SK-N-SH (cell line): ENCODE results near the gene BTBD6. TPM values are rescaled to one million over a fixed set of nuclear protein-coding genes. Genes with fewer than 3 reads are reported as not detected.

Experiments
- CTCF ChIA-PET: fragments of 300-600, 350-600 bp; formaldehyde crosslinking; extraction: SDS; loops from one replicate; lab custom pipeline; 2021; lab: Yijun Ruan, JAX
- POLR2A ChIA-PET: fragments of 350-600 bp; sonication (Branson Sonifier 250); formaldehyde crosslinking; extraction: SDS; loops from one replicate; lab custom pipeline; 2020; ENCODE audit warnings: antibody characterized with exemption, inconsistent platforms; lab: Yijun Ruan, JAX
- DNase-seq: peaks from one replicate; pipeline ENCODE4 v3.0.0; 2012
- H2AFZ ChIP-seq: fragments of 200-600 bp; sonication (generic); 2 replicates; pipeline ENCODE4 v1.8.1; 2016; ENCODE audit warnings: antibody characterized with exemption, mild to moderate bottlenecking, low read depth
- H3F3A ChIP-seq: fragments of 200-600 bp; sonication (generic); replicated peaks from 2 replicates; pipeline ENCODE3; 2016; ENCODE audit warnings: antibody characterized with exemption, mild to moderate bottlenecking; ENCODE audit not compliant: insufficient read depth
- H3K27ac ChIP-seq, 2 experiments: fragments of 200-500 bp in 1 of 2; fragments of 200-600 bp in 1 of 2; sonication (Bioruptor generic) in 1 of 2; sonication (generic), shearing (Covaris generic) in 1 of 2; 2 replicates each; pipeline versions ENCODE4 v1.5.1 to v1.6.1; 2014 to 2016; ENCODE audit warnings: low read depth in 2 of 2, inconsistent platforms in 1 of 2, low read length in 1 of 2, mild to moderate bottlenecking in 1 of 2, mixed read lengths in 1 of 2
- H3K27me3 ChIP-seq: fragments of 200-600 bp; sonication (generic), shearing (Covaris generic); 2 replicates; pipeline ENCODE4 v1.6.1; 2016; ENCODE audit warnings: mixed run types; ENCODE audit not compliant: insufficient read depth
- H3K36me3 ChIP-seq, 2 experiments: fragments of 200-500 bp in 1 of 2; fragments of 200-600 bp in 1 of 2; sonication (Bioruptor generic) in 1 of 2; sonication (generic) in 1 of 2; replicated peaks in 1 of 2; 2 replicates each; pipeline versions ENCODE3 to v1.5.1; 2014 to 2016; ENCODE audit warnings: low read length in 1 of 2, mild to moderate bottlenecking in 1 of 2; ENCODE audit not compliant: insufficient read depth in 2 of 2, control insufficient read depth in 1 of 2
- H3K4me1 ChIP-seq, 2 experiments: fragments of 200-500 bp in 1 of 2; fragments of 200-600 bp in 1 of 2; sonication (Bioruptor generic) in 1 of 2; sonication (generic), shearing (Covaris generic) in 1 of 2; 2 replicates each; pipeline versions ENCODE4 v1.5.1 to v1.6.1; 2014 to 2016; ENCODE audit warnings: low read depth in 1 of 2, low read length in 1 of 2, mixed run types in 1 of 2; ENCODE audit not compliant: insufficient read depth in 2 of 2, control insufficient read depth in 1 of 2
- H3K4me2 ChIP-seq: fragments of 200-600 bp; sonication (generic), shearing (Covaris generic); 2 replicates; pipeline ENCODE4 v1.6.1; 2017; ENCODE audit warnings: mixed run types
- H3K4me3 ChIP-seq, 2 experiments: fragments of 200-500 bp in 1 of 2; fragments of 200-600 bp in 1 of 2; sonication (Bioruptor generic) in 1 of 2; sonication (generic), shearing (Covaris generic) in 1 of 2; 2 replicates each; pipeline versions ENCODE4 v1.5.1 to v1.8.1; 2014 to 2016; ENCODE audit warnings: low read depth in 2 of 2, inconsistent platforms in 1 of 2, low read length in 1 of 2, mild to moderate bottlenecking in 1 of 2, mixed read lengths in 1 of 2, moderate library complexity in 1 of 2
- H3K79me2 ChIP-seq: fragments of 200-600 bp; sonication (generic); 2 replicates; pipeline ENCODE4 v1.8.1; 2017; ENCODE audit warnings: mild to moderate bottlenecking; ENCODE audit not compliant: insufficient read depth
- H3K9ac ChIP-seq: fragments of 200-600 bp; sonication (generic); 2 replicates; pipeline ENCODE4 v1.6.1; 2017; ENCODE audit warnings: mixed run types
- H3K9me2 ChIP-seq: fragments of 200-600 bp; sonication (generic); 2 replicates; pipeline ENCODE4 v1.6.1; 2017; ENCODE audit warnings: mixed run types
- H3K9me3 ChIP-seq: fragments of 200-600 bp; sonication (generic); 2 replicates; pipeline ENCODE4 v1.6.1; 2017; ENCODE audit warnings: mixed run types, mild to moderate bottlenecking, moderate library complexity
- H4K20me1 ChIP-seq: fragments of 200-600 bp; sonication (generic); 2 replicates; pipeline ENCODE4 v1.6.1; 2017; ENCODE audit warnings: mild to moderate bottlenecking, mixed run types; ENCODE audit not compliant: insufficient read depth
- FOSL2 ChIP-seq: IDR thresholded peaks from 2 replicates; pipeline ENCODE4 v1.4.0; 2012; ENCODE audit warnings: low read depth, mild to moderate bottlenecking, moderate library complexity, borderline replicate concordance
- GATA2 ChIP-seq: sonication (generic); formaldehyde crosslinking; IDR thresholded peaks from 2 replicates; pipeline ENCODE4 v1.5.0; 2020; ENCODE audit warnings: mild to moderate bottlenecking, missing genetic modification reagents
- MEF2A ChIP-seq: IDR thresholded peaks from 2 replicates; pipeline ENCODE4 v1.4.0; 2012; ENCODE audit warnings: low read depth, borderline replicate concordance
- MXI1 ChIP-seq: IDR thresholded peaks from 2 replicates; pipeline ENCODE4 v1.6.1; 2012; ENCODE audit warnings: mild to moderate bottlenecking, low read depth, low read length, improper control_type of control experiment
- NRF1 ChIP-seq: IDR thresholded peaks from 2 replicates; pipeline ENCODE4 v1.6.1; 2012; ENCODE audit warnings: low read depth, mild to moderate bottlenecking, low read length
- POLR2AphosphoS5 ChIP-seq: IDR thresholded peaks from 2 replicates; pipeline ENCODE4 v1.6.1; 2012; ENCODE audit warnings: low read depth, low read length
- RFX5 ChIP-seq: IDR thresholded peaks from 2 replicates; pipeline ENCODE4 v1.6.1; 2012; ENCODE audit warnings: mild to moderate bottlenecking, improper control_type of control experiment, low read length
- RXRA ChIP-seq: IDR thresholded peaks from 2 replicates; pipeline ENCODE4 v1.4.0; 2012; ENCODE audit warnings: low read depth, mild to moderate bottlenecking, borderline replicate concordance
- TAF1 ChIP-seq: IDR thresholded peaks from 2 replicates; pipeline ENCODE4 v1.6.1; 2012; ENCODE audit warnings: low read depth, mild to moderate bottlenecking, low read length, moderate library complexity, borderline replicate concordance
- WGBS: methylation state at CpG from one replicate; pipeline ENCODE4 v1.1.6; 2017; ENCODE audit warnings: low lambda C conversion rate; 5-methylcytosine and 5-hydroxymethylcytosine counted together
- polyA plus RNA-seq, 3 experiments: library from polyadenylated mRNA; depleted of rRNA; stranded (reverse); fragments of >200 nt; gene quantifications; 2 replicates each; pipeline ENCODE4 v1.2.3, GENCODE V29; 2012
- TF ChIP-seq, protein P1 (sequence below): fragments of 200-600 bp; sonication (generic); IDR thresholded peaks from 2 replicates; pipeline ENCODE4 v1.6.1; 2017; ENCODE audit warnings: antibody characterized with exemption, mild to moderate bottlenecking, moderate library complexity
- TF ChIP-seq, protein P2 (sequence below): fragments of 150-350 bp; IDR thresholded peaks from 2 replicates; pipeline ENCODE4 v1.6.1; 2017; ENCODE audit warnings: antibody characterized with exemption, low read length, low read depth, borderline replicate concordance
- TF ChIP-seq, protein P3 (sequence below): IDR thresholded peaks from 2 replicates; pipeline ENCODE4 v1.4.0; 2012; ENCODE audit warnings: low read depth
- TF ChIP-seq, protein P4 (sequence below): fragments of 150-350 bp; IDR thresholded peaks from 2 replicates; pipeline ENCODE4 v1.6.1; 2016; ENCODE audit warnings: mild to moderate bottlenecking, low read depth, low read length

BTBD6 gene
- 20.9 and 21.0 TPM in 2 replicates for polyA plus RNA-seq (2012; rRNA removed)
- 10.8 and 15.6 TPM in 2 replicates for polyA plus RNA-seq (2012; cell fraction: cytosol; rRNA removed)
- polyA plus RNA-seq (2012; cell fraction: nucleus; rRNA removed) = 53.9 and 56.9 TPM in 2 replicates

DNA sequence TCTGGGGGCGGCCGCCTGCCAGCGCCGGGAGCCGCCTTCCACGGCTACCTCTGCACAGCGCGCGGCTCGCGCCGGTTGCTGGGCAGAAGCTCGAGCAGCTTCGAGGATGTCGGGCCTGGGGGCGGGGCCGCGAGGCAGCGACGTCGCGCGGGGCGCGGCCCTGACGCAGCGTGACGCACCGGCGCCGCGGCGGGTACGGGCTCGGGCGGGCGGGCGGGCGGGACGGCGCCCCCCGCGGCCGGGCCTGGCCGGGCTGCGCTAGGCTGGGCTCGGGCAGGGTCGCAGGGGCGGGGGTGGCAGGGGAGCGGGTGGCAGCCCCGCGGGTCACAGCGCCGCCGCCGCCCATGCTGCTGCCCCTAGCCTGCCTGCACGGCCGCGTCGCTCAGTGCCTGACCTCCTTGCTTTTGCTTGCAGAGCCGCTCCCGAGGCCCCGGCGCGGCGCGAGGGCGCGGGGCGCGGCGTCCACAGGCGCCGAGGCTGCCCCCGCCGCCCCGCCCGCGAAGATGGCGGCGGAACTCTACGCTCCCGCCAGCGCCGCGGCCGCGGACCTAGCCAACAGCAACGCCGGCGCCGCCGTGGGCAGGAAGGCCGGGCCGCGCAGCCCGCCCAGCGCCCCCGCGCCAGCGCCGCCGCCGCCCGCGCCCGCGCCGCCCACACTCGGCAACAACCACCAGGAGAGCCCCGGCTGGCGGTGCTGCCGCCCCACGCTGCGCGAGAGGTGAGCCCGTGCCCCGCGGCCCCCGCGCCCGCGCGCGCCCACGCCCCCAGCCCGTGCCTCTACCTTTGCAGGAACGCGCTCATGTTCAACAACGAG, at the start of gene BTBD6:
Gene BTBD6, plus strand, starts transcription at position 166 of the 814 bp plus-strand sequence. Its CDS starts 179 bp downstream, at position 345.
- Histone ChIP-seq H2AFZ (peak within 1 kb of the TSS; percentile 39; the same call in 1 of the 2 replicates), H4K20me1 (0 out of 2 replicates have a peak, but pooled peaks cover 7% of the 10 kb centered on the region), H3K9me3 (no peaks in the 10 kb centered on the region), H3F3A (peaks cover 3% of the 10 kb centered on the region), H3K27ac (peak within 1 kb of the TSS; percentile 14 to 64; a peak in 3 of 4 replicates), H3K4me1 (peaks cover 8 to 11% of the 10 kb centered on the region in 2 experiments; a peak in 2 of 4 replicates), H3K9ac (peak within 1 kb of the TSS; percentile 53; the same call in 1 of the 2 replicates), H3K9me2 (no peaks in the 10 kb centered on the region), H3K4me3 (peak within 1 kb of the TSS; percentile 54 to 58), H3K79me2 (peaks cover 43% of the 10 kb centered on the region; the same call in 1 of the 2 replicates), H3K27me3 (no peaks in the 10 kb centered on the region), H3K4me2 (peak within 1 kb of the TSS; percentile 95), H3K36me3 (peaks cover 14 to 41% of the 10 kb centered on the region in 2 experiments)
- TF ChIP-seq GATA2 (no peak), FOSL2 (no peak), MEF2A (no peak), RXRA (no peak), TAF1 (peak; percentile 30; the same call in 1 of the 2 replicates), MXI1 (peak; percentile 51; the same call in 1 of the 2 replicates), NRF1 (peak; percentile 59; the same call in 1 of the 2 replicates), RFX5 (peak; percentile 95), POLR2AphosphoS5 (peak; percentile 33; the same call in 1 of the 2 replicates)
- TF ChIP-seq, protein P1, sequence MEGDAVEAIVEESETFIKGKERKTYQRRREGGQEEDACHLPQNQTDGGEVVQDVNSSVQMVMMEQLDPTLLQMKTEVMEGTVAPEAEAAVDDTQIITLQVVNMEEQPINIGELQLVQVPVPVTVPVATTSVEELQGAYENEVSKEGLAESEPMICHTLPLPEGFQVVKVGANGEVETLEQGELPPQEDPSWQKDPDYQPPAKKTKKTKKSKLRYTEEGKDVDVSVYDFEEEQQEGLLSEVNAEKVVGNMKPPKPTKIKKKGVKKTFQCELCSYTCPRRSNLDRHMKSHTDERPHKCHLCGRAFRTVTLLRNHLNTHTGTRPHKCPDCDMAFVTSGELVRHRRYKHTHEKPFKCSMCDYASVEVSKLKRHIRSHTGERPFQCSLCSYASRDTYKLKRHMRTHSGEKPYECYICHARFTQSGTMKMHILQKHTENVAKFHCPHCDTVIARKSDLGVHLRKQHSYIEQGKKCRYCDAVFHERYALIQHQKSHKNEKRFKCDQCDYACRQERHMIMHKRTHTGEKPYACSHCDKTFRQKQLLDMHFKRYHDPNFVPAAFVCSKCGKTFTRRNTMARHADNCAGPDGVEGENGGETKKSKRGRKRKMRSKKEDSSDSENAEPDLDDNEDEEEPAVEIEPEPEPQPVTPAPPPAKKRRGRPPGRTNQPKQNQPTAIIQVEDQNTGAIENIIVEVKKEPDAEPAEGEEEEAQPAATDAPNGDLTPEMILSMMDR = no peak
- TF ChIP-seq, protein P2, sequence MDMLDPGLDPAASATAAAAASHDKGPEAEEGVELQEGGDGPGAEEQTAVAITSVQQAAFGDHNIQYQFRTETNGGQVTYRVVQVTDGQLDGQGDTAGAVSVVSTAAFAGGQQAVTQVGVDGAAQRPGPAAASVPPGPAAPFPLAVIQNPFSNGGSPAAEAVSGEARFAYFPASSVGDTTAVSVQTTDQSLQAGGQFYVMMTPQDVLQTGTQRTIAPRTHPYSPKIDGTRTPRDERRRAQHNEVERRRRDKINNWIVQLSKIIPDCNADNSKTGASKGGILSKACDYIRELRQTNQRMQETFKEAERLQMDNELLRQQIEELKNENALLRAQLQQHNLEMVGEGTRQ = no peak
- TF ChIP-seq, protein P3, sequence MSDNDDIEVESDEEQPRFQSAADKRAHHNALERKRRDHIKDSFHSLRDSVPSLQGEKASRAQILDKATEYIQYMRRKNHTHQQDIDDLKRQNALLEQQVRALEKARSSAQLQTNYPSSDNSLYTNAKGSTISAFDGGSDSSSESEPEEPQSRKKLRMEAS = peak; percentile 34; the same call in 1 of the 2 replicates
- TF ChIP-seq, protein P4, sequence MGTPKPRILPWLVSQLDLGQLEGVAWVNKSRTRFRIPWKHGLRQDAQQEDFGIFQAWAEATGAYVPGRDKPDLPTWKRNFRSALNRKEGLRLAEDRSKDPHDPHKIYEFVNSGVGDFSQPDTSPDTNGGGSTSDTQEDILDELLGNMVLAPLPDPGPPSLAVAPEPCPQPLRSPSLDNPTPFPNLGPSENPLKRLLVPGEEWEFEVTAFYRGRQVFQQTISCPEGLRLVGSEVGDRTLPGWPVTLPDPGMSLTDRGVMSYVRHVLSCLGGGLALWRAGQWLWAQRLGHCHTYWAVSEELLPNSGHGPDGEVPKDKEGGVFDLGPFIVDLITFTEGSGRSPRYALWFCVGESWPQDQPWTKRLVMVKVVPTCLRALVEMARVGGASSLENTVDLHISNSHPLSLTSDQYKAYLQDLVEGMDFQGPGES = no peak
- DNase-seq = peak; percentile 99
- ChIA-PET CTCF (interaction anchor here (0.6 to 1.5 kb wide), 16 partner anchors 10 to 158 kb away, joined by 3 to 9 read pairs (median 3); no protein-coding TSS in a partner anchor), POLR2A (interaction anchor here (1.0 to 1.3 kb wide), 6 partner anchors 7 to 154 kb away, joined by 3 to 6 read pairs (median 4); partner anchors contain the start of gene PACS2)
- no CpG with 5 or more reads among the region's 130 CpGs for whole genome bisulfite sequencing
